Coronary artery (tissue), 2 donors: ENCODE results near the gene EML6.

ENCODE experiments used
- DNase-seq: peaks from one replicate; pipeline ENCODE4 v3.0.0-alpha.2; 2017; ENCODE audit warnings: low spot score
- H3K27ac ChIP-seq, 2 donors: fragments of 200-600 bp; sonication (generic); one replicate each; pipeline ENCODE4 v1.5.1; 2016 to 2019
- H3K4me3 ChIP-seq: fragments of 200-600 bp; sonication (generic); 2 replicates; pipeline ENCODE4 v1.5.1; 2016; ENCODE audit warnings: mild to moderate bottlenecking, moderate library complexity
- TF ChIP-seq, protein P1 (sequence below): fragments of 200-600 bp; sonication (generic); IDR thresholded peaks from one replicate; pipeline ENCODE4 v1.5.1; 2019; ENCODE audit warnings: antibody characterized with exemption

Gene EML6

DNA sequence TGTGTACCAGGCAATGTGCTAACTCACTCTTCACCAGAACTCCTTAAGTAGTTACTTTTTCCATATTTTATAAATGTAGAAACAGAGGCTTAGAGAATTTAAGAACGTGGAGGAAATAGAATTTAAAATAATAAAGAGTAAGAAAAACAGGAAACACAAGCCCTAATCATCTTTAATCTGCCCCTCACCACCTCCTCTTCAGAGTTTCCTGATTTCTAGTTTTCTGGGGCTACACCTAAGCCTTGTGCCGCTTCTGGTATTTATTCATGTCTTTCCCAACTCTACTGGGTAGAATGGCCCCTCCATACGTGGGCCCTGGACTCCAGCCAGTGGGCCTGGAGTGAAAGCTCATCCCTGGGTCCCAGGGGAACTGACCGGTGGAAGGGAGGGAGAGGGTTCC lies 241.4 kb downstream of the EML6 start:
- TF ChIP-seq, protein P1, sequence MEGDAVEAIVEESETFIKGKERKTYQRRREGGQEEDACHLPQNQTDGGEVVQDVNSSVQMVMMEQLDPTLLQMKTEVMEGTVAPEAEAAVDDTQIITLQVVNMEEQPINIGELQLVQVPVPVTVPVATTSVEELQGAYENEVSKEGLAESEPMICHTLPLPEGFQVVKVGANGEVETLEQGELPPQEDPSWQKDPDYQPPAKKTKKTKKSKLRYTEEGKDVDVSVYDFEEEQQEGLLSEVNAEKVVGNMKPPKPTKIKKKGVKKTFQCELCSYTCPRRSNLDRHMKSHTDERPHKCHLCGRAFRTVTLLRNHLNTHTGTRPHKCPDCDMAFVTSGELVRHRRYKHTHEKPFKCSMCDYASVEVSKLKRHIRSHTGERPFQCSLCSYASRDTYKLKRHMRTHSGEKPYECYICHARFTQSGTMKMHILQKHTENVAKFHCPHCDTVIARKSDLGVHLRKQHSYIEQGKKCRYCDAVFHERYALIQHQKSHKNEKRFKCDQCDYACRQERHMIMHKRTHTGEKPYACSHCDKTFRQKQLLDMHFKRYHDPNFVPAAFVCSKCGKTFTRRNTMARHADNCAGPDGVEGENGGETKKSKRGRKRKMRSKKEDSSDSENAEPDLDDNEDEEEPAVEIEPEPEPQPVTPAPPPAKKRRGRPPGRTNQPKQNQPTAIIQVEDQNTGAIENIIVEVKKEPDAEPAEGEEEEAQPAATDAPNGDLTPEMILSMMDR = no peak
- Histone ChIP-seq H3K4me3 (no peak overlapping the region), H3K27ac (no peak overlapping the region)
- DNase-seq = no peak

DNA sequence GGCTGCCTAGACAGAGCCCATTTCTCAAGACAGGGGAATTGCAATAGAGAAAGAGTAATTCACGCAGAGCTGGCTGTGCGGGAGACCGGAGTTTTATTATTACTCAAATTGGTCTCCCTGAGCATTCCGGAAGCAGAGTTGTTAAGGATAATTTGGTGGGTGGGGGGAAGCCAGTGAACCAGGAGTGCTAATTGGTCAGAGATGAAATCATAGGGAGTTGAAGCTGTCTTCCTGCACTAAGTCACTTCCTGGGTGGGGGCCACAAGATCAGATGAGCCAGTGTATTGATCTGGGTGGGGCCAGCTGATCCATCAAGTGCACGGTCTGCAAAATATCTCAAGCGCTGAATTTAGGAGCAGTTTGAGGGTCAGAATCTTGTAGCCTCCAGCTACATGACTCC lies 242.0 kb downstream of the EML6 start:
- DNase-seq = no peak
- TF ChIP-seq, protein P1 = no peak
- Histone ChIP-seq H3K27ac (no peak overlapping the region), H3K4me3 (no peak overlapping the region)

DNA sequence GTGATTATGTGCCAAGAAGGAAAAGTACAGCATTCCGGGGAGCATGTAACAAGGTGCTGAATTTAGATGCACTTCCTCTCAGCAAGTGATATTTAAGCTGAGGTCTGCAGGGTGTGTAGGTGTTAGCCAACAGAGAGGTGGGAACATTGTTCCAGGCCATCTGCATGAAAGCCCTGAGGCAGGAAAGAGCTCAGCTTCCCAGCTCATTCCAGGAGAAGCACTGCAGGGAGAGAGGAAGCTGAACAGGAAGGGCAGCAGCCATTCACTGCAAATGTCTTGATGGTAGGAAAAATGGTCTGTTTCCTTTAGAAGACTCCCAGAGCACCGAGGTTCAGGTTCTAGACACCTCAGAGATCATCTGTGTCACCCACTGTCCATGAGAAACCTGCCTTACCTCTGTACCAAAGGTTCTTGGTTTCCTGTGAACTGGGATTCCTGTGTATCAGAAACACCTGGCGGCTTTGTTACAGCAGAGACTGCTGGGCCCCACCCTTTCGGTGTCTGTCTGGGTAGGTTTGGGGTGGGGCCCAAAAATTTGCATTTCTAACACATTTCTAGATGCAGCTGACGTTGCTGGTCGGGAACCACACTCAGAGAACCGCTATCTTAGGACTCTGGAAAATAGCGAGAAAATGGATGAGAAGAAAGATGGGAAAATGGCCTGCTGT lies 242.8 kb downstream of the EML6 start:
- TF ChIP-seq, protein P1 = no peak
- Histone ChIP-seq H3K4me3 (no peak overlapping the region), H3K27ac (no peak overlapping the region)
- no peak for DNase-seq

DNA sequence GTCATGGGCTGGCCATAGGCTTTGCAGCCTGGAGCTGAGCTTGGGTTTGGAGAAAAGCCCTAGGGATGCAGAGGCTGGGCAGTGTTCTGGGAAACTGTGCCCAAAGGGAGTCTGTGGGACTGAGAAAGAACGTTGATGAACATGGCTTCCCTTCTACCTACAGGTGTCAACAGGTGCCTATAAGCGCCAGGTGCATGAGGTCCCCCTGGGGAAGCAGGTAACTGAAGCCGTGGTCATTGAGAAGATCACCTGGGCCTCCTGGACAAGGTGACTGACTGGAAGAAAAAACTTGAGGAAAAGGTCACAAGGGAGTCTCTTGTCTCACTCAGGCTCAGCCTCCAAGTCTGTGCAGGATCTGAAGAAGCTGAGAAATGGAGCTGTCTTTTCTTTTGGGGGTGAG lies 243.4 kb downstream of the EML6 start:
- DNase-seq = no peak
- no peak overlapping the region for H3K4me3 ChIP-seq
- H3K27ac ChIP-seq = no peak overlapping the region
- TF ChIP-seq, protein P1 = no peak

DNA sequence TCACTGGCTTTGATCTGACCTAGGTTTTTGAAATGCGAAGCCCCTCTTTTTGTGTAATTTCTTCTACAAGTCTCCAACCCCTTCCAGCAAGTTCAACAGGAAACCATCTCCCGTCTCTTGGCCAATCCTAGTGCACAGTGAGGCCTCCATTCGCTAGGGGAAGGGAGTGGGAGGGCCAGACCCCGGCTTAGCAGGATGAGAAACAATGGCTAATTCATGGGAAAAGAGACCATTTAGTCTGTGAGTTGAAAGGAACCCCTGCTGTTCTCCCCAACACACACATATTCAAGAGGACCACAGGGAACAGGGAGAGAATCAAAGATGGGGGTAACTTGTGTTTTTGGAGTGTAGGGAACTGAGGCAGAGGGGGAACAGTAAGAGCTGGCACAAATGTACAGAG lies 243.8 kb downstream of the EML6 start:
- no peak for DNase-seq
- Histone ChIP-seq H3K27ac (no peak overlapping the region), H3K4me3 (no peak overlapping the region)
- TF ChIP-seq, protein P1 = no peak

DNA sequence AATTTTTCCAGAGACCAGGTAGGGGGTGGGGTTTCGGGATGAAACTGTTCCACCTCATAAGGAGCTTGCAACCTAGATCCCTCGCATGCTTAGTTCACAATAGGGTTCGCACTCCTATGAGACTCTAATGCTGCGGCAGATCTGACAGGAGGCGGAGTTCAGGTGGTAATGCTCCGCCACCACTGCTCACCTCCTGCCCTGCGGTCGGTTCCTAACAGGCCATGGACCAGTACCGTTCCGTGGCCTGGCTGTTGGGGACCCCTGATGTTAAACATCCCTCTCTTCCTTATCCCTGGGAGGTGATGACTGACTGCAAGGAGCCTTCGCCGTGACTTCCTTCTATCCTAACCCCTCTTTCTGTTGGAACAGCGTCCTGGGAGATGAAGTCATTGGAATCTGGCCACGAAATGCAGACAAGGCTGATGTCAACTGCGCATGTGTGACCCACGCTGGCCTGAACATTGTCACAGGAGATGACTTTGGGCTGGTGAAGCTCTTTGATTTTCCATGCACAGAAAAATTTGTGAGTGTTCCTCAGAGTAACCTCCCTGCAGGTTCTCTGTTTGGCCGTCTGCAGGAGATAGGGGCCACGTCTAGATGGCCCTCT lies 244.4 kb downstream of the EML6 start:
- Histone ChIP-seq H3K4me3 (no peak overlapping the region), H3K27ac (no peak overlapping the region)
- TF ChIP-seq, protein P1 = no peak
- no peak for DNase-seq

DNA sequence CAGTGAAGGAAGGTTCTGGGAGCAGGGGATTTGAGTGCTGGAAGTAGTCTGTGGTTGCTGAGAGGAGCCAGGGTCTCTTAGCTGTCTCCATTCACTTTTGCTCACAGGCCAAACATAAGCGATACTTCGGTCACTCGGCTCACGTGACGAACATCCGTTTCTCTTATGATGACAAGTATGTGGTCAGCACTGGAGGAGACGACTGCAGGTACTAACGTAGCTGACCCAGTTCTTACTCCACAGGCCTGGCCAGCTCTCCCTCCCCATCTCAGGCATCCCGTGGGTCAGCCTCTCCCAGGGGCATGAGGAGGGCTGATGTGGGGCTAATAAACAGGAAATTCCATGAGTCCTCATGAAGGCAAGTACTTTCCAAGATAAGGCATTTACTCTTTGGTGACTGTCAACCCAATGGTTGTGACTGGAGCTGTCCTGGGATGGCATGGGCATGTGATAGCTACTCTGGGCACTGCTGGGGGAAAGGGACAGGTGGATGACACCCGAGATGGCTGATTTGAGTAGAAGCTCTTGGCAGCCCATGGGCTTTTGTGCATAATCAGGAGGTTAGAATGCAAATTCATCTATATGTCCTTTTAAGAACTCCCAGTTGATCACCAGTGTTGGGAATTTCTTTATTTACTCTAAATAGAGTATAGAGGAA lies 245.2 kb downstream of the EML6 start:
- DNase-seq = no peak
- Histone ChIP-seq H3K27ac (no peak overlapping the region), H3K4me3 (no peak overlapping the region)
- TF ChIP-seq, protein P1 = no peak
